MM.1S (cell line): Measurements from ENCODE around the gene CLEC16A.

Source experiments
- DNase-seq: peaks from one replicate; pipeline ENCODE4 v3.0.0-alpha.2; 2015
- H2AFZ ChIP-seq: fragments of 300-600 bp; sonication (generic); 2 replicates; pipeline ENCODE4 v1.6.0; 2016; ENCODE audit warnings: antibody characterized with exemption, low read length
- H3F3A ChIP-seq: fragments of 300-600 bp; sonication (generic); 2 replicates; pipeline ENCODE4 v1.6.1; 2016; ENCODE audit warnings: mild to moderate bottlenecking, antibody characterized with exemption, low read length, moderate library complexity, mixed read lengths; ENCODE audit not compliant: insufficient read depth
- H3K27ac ChIP-seq: fragments of 300-600 bp; sonication (generic); 2 replicates; pipeline ENCODE4 v1.5.1; 2016; ENCODE audit warnings: mild to moderate bottlenecking, low read length
- H3K27me3 ChIP-seq: fragments of 300-600 bp; sonication (generic); replicated peaks from 2 replicates; pipeline ENCODE4 v1.6.0; 2016; ENCODE audit warnings: low read length; ENCODE audit not compliant: insufficient read depth
- H3K36me3 ChIP-seq: fragments of 300-600 bp; sonication (generic); replicated peaks from 2 replicates; pipeline ENCODE4 v1.6.1; 2016; ENCODE audit warnings: mild to moderate bottlenecking, low read length, mixed read lengths; ENCODE audit not compliant: insufficient read depth
- H3K4me1 ChIP-seq: fragments of 300-600 bp; sonication (generic); 2 replicates; pipeline ENCODE4 v1.6.1; 2016; ENCODE audit warnings: low read length, mixed read lengths
- H3K4me2 ChIP-seq: fragments of 300-600 bp; sonication (generic); 2 replicates; pipeline ENCODE4 v1.6.0; 2016; ENCODE audit warnings: low read depth, low read length
- H3K4me3 ChIP-seq: fragments of 300-600 bp; sonication (generic); 2 replicates; pipeline ENCODE4 v1.5.1; 2016; ENCODE audit warnings: low read length, mixed read lengths
- H3K79me2 ChIP-seq: fragments of 300-600 bp; sonication (generic); 2 replicates; pipeline ENCODE4 v1.6.1; 2016; ENCODE audit warnings: mixed run types, low read length, mixed read lengths
- H3K9ac ChIP-seq: fragments of 300-600 bp; sonication (generic); 2 replicates; pipeline ENCODE4 v1.6.1; 2016; ENCODE audit warnings: low read length, mixed read lengths
- H3K9me2 ChIP-seq: fragments of 300-600 bp; sonication (generic); replicated peaks from 2 replicates; pipeline ENCODE4 v1.6.1; 2016; ENCODE audit warnings: mild to moderate bottlenecking, low read length, mixed read lengths; ENCODE audit not compliant: insufficient read depth
- H3K9me3 ChIP-seq: fragments of 300-600 bp; sonication (generic); replicated peaks from 2 replicates; pipeline ENCODE4 v1.6.1; 2016; ENCODE audit warnings: mild to moderate bottlenecking, low read length, mixed read lengths; ENCODE audit not compliant: insufficient read depth
- H4K20me1 ChIP-seq: fragments of 300-600 bp; sonication (generic); 2 replicates; pipeline ENCODE4 v1.6.1; 2016; ENCODE audit warnings: mild to moderate bottlenecking, low read length, moderate library complexity, mixed read lengths; ENCODE audit not compliant: insufficient read depth
- EZH2 ChIP-seq: fragments of 300-600 bp; sonication (generic); optimal IDR thresholded peaks from 2 replicates; pipeline ENCODE3; 2017; ENCODE audit warnings: low read depth, mild to moderate bottlenecking, antibody characterized with exemption, low read length, mixed read lengths
- EZH2phosphoT487 ChIP-seq: fragments of 300-600 bp; sonication (generic); IDR thresholded peaks from 2 replicates; pipeline ENCODE4 v1.6.1; 2018; ENCODE audit warnings: antibody characterized with exemption, low read length
- TF ChIP-seq, protein P1 (sequence below): fragments of 300-600 bp; sonication (generic); IDR thresholded peaks from 2 replicates; pipeline ENCODE4 v1.5.1; 2016; ENCODE audit warnings: antibody characterized with exemption, low read length, mixed read lengths

CLEC16A gene

DNA sequence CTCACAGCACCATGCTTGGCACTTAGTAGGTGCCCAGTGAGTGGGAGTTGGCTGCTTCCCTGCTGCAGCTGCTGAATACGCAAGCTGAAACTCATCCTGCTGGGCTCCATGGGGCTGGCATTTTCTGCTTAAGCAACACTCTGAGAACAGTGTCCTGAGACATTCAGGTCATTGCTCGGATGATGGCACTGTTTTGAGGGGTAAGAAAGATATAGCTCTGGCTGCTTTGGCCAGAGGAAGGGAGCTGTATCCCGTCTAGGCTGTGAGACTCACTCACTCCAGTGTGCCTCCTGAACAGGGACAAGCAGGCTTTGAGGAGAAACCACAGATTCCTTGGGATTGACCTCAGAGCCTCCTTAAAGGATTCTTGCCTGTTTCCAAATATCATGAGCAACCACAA lies 120.5 kb downstream of the CLEC16A start:
- Histone ChIP-seq H3K4me1 (no peaks in the 10 kb centered on the region), H3K27me3 (no peaks in the 10 kb centered on the region), H3K36me3 (no peaks in the 10 kb centered on the region; the same call in none of the 2 replicates), H3K79me2 (no peaks in the 10 kb centered on the region), H3K9ac (no peak overlapping the region), H3K9me2 (no peaks in the 10 kb centered on the region), H4K20me1 (no peaks in the 10 kb centered on the region), H3K9me3 (no peaks in the 10 kb centered on the region), H3K4me3 (no peak overlapping the region), H2AFZ (no peak overlapping the region), H3F3A (no peaks in the 10 kb centered on the region), H3K4me2 (no peak overlapping the region), H3K27ac (no peak overlapping the region)
- DNase-seq, result no peak
- TF ChIP-seq EZH2phosphoT487 (no peak), EZH2 (no peak)
- TF ChIP-seq, protein P1, sequence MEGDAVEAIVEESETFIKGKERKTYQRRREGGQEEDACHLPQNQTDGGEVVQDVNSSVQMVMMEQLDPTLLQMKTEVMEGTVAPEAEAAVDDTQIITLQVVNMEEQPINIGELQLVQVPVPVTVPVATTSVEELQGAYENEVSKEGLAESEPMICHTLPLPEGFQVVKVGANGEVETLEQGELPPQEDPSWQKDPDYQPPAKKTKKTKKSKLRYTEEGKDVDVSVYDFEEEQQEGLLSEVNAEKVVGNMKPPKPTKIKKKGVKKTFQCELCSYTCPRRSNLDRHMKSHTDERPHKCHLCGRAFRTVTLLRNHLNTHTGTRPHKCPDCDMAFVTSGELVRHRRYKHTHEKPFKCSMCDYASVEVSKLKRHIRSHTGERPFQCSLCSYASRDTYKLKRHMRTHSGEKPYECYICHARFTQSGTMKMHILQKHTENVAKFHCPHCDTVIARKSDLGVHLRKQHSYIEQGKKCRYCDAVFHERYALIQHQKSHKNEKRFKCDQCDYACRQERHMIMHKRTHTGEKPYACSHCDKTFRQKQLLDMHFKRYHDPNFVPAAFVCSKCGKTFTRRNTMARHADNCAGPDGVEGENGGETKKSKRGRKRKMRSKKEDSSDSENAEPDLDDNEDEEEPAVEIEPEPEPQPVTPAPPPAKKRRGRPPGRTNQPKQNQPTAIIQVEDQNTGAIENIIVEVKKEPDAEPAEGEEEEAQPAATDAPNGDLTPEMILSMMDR, result no peak

DNA sequence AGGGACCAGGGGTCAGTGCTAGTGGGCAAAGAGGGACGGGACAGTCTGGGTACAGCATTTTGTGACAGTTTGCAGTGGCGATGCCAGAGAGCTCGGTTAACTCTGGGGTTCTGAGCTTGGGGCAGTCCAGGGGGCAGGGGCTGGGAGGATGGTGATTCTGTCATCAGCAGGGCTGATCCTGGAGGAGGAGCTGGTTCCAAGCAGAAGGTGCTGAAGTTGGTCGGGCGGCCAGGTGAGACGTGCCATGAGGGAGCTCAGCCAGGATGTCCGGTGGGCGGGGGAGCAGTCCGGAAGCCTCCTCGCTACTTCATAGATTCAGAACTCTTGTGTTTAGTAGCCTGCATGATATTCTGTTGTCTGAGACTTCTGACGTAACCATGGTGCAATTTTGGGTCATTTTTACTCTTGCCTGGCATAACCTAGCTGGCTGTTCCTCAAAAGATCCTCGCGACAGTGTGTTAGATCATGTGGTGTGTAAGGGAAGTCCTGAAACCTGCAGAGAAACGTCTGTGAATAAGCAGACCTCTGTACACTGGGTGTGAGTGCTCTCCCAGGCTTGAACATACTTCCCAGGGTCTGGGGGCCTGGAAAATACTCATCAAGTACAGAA lies 122.0 kb downstream of the CLEC16A start:
- H2AFZ ChIP-seq, result no peak overlapping the region
- no peaks in the 10 kb centered on the region for H4K20me1 ChIP-seq
- H3F3A ChIP-seq, result no peaks in the 10 kb centered on the region
- no peak for DNase-seq
- H3K27me3 ChIP-seq, result no peaks in the 10 kb centered on the region
- no peak for TF ChIP-seq EZH2
- TF ChIP-seq, protein P1, result no peak
- no peak for TF ChIP-seq EZH2phosphoT487
- H3K27ac ChIP-seq, result no peak overlapping the region
- H3K4me1 ChIP-seq, result no peaks in the 10 kb centered on the region
- H3K9me2 ChIP-seq, result no peaks in the 10 kb centered on the region
- no peak overlapping the region for H3K9ac ChIP-seq
- H3K36me3 ChIP-seq, result no peaks in the 10 kb centered on the region; the same call in 1 of the 2 replicates
- no peak overlapping the region for H3K4me2 ChIP-seq
- H3K9me3 ChIP-seq, result no peaks in the 10 kb centered on the region
- H3K79me2 ChIP-seq, result no peaks in the 10 kb centered on the region
- H3K4me3 ChIP-seq, result no peak overlapping the region

DNA sequence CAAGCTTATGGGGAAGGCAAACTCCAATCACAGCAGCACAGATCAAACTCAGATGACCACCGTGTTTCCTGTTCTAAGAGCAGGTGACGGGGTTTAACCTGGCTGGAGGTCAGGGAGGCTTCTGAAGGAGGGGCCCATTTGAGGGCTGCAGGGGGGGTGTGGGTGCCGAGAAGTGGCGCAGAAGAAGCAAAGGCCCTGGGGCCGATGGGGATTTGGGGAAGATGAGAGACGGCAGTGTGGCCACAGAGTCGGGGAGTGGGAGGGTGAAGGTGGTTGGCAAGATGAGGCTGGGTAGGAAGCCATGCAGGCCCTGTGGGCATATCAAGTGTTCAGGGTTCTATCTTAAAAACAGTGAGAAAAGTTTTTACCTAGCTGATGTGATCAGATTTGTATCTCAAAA lies 122.9 kb downstream of the CLEC16A start:
- Histone ChIP-seq H3K79me2 (no peaks in the 10 kb centered on the region), H3K9me3 (no peaks in the 10 kb centered on the region), H3K36me3 (no peaks in the 10 kb centered on the region; the same call in 1 of the 2 replicates), H3K4me1 (no peaks in the 10 kb centered on the region), H3K27ac (no peak overlapping the region), H3K4me2 (no peak overlapping the region), H3K4me3 (no peak overlapping the region), H2AFZ (no peak overlapping the region), H3K27me3 (no peaks in the 10 kb centered on the region), H3K9me2 (no peaks in the 10 kb centered on the region), H4K20me1 (no peaks in the 10 kb centered on the region), H3K9ac (no peak overlapping the region), H3F3A (no peaks in the 10 kb centered on the region)
- no peak for DNase-seq
- TF ChIP-seq, protein P1, result no peak
- TF ChIP-seq EZH2phosphoT487 (no peak), EZH2 (no peak)
